GM19397 (cell line): ENCODE results near the gene IL18.
"Not testable (repeated sequence)": the region's sequence is repeated elsewhere in the genome, so short reads cannot be mapped to it uniquely, and the experiment has no call there.

Source experiments
- ATAC-seq: cut with Tn5 transposase; IDR thresholded peaks from one replicate; pipeline ENCODE4 v1.9.1; 2021; ENCODE audit warnings: mild to moderate bottlenecking, moderate library complexity; ENCODE audit not compliant: unreplicated experiment

The IL18 gene

DNA sequence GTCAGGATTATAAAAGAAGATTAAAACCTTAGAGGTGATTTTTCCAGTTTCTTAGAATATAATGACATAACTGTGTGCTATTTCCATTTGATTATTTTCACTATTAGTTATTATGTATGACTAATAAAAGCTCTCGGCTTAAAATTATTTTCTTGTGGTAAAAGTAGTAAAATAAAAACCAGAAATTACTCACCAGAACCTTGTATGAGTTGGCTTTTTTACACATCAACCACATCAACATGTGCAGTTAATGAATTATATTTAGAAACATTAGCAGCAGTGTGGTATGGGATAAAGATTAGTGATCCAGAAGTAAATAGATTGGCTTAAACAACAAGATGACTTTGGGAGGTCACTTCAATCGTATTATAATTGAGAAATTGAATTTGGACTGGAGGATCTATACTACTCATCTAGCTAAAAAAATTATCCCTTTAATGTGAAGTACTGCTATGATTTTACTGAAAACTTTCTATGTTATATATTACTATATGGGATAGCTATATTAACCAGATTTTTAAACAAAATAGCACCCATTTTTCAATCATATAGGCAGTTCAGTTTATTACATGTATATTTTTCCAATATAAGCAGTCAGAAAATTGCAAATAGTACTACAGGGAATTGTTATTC is 8.6 kb upstream of the IL18 start:
- no peak for ATAC-seq

DNA sequence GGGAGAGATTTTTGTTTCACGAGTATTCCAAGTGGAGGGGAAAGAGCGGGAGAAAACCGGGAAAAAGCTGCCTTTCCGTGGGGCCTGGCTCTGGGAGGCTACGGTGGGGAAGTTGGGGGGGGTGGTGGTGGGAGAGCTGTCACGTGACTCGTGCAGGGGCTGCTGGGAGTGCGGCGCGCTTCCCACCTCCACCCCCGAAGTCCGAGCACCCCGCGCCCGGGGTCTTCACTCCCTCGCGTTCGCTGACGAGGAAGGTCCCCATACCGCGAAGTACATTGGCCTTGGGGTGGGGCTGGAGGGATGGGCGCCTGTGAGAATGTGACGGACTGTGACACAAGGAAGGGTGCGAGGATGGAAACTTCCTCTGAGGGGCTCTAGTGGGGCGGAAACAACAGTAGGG is 3.3 kb upstream of the IL18 start, which contains the start of gene TEX12:
Gene TEX12, plus strand, starts transcription at position 228 of the 400 bp plus-strand sequence. CDS start 1,897 bp downstream, outside the sequence.
- ATAC-seq = no peak

DNA sequence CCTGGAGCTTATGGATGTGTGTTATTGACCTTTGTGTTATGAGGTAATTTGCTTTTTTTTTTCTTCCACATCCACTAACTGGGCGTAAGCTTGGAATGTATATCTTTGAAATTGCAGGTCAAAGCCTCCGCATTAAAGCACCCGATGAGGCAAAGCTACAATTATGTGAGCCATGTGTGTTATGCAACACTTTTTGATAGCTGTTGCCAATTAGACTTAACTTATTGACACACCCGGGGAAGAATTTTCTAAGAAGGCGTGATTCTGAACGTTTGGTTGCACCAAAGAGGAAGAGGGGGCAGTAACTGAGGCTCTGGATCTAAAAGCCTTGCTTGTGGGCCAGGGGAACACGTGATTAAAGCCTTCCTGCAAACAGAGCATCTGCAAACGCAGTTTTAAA is 2.7 kb upstream of the IL18 start:
- ATAC-seq = no peak

DNA sequence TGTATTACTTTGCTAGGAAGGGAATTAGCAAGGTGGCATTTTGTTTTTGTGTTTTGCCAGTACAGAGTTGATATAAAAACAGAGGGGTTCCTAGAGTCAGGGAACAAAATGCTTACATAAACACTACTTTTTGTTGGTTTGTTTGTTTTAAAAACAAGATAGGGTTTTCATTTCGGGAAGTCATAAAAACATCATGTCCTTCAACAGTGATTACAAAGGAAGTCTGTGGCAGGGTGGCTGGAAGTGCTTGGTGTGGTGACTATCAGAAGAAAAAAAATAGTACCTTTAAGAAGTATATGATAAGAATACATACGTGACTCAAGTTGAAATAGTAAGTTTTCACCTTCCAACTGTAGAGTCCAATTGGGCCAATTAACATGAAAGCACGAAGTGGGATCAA is 1.2 kb upstream of the IL18 start:
- ATAC-seq = no peak

DNA sequence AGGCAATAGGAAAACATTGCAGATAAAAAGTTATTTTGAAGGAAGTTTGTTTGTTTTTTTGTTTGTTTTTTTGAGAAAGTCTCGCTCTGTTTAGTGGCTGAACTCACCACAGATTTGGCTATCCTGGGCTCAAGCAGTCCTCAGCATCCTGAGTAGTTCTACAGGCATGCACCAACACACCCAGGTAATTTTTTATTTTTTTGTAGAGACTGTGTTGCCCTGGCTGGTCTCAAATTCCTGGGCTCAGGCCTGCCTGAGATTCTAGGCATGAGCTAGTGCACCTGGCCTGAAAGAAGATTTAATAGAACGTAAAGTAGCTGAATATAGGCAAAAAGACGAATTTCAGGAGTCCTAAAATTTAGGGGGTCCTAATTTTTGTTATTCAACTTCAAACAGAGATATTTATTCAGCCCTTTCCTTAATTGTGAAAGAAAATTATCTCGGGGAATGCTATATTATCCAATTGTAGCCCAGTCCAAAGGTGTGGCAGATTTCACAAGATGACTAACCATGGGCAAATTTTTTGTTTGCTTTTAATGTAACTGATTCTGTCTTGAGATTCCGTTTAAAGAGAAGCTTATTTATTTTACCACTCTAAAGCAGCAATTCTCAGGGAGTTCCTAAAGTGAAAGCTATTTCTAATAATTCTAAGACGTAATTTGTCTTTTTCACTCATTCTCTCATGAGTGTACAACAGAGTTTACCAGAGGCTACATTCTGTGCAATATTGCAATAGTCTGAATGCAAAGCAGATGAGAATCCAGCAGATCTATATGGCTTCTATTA is 940 bp downstream of the IL18 start:
- no peak for ATAC-seq

DNA sequence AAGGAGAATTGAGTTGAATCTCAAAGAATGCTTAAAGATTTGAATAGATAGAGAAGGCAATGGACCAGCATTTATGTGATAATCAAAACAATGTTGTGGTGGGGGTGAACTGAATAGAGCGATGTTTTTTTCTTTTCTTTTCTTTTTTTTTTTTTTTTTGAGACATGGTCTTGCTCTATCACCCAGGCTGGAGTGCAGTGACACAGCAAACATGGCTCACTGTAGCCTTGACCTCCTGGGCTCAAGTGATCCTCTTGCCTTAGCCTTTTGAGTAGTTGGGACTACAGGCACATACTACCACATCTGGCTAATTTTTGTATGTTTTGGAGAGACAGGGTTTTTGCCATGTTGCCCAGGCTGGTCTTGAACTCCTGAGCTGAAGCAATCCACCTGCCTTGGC is 1.7 kb downstream of the IL18 start:
- not testable (repeated sequence) for ATAC-seq

DNA sequence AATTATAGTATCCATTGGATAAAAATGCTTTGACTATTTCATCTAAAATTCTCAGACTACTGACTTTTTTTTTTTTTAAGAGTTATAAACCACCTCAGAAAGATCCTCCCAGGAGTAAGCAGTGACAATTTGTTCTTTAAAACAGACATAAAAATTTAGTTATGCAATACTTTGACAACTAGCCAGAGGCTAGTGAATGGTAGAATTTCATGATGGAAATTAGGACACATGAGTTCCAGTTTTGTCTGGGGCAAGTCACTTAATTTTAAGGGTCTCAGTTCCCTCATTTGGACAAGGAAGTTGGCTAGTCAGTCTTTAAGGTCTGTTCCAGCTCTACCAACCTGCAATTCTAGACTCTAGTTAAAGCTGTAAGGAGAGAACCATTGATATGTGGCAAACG is 2.9 kb downstream of the IL18 start:
- ATAC-seq = no peak

DNA sequence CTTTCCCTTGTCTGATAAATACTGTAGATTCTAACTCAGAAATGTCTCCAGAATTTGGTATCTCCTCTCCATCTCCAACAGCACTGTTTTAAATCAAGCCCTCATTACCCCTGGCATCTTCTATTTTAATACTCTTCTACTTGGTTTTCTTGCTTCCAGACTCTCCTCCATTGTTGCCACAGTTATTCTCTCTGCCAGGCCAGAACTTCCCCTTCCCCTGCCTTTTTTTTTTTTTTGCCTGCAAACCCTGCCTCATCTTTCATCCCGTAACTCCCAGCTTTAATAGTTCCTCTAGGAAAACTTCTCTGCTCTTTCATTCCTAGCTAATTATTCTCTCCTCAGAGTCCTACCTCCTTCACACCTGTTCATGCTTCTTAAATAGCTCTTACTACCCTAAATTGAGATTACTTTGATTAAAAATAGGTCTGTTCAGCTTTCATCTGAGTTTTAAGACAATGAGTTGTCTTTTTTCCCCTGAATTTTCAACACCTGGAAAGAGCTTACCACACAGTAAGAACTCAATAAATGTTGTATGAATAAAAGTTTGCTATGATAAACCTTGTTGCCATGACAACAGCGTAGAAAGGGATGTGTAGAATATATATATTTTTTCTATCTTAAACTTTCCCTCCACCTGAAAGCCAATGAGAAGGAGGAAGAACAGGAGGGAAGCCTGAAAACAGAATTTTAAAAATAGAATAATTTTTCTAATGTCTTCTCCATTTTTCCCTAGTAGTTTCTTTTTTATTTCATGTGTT is 3.6 kb downstream of the IL18 start:
- ATAC-seq = no peak

DNA sequence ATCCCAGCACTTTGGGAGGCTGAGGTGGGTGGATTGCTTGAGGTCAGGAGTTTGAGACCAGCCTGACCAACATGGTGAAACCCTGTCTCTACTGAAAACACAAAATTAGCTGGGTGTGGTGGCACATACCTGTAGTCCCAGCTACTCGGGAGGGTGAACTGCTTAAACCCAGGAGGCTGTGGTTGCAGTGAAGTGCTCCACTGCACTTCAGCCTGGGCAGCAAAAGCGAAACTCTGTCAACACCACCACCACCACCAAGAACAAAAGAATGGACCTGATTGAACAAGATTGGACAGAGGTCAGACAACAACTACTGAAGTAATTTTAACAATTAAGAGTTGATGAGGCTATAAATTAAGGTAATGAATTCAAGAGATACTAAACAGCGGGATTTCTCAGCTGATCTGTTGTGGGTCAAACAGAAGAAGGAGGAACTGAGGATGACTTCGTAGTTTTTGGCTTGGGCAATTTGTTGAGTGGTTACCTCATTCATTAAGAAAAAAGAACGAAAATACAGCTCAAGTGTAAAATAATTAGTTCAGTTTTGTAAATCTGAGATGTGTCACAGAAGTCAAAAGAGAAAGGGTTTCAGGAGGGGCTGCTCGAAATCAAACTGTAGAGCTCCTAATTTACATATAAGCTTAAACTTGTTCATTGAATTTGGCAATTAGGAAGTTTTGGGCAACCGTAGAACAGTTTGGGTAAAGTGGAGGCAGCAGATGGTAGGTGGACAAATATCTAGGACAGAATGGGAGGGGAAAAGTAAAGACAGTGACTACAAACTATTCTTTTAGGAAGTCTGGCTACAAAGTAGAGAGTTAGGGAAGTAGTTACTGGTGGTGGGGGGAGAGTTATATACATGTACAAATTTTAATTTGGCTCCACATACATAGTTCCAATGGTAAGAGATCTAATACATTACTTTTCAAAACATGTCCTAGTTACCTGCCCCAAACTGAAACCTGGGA is 4.5 kb downstream of the IL18 start:
- ATAC-seq = no peak

DNA sequence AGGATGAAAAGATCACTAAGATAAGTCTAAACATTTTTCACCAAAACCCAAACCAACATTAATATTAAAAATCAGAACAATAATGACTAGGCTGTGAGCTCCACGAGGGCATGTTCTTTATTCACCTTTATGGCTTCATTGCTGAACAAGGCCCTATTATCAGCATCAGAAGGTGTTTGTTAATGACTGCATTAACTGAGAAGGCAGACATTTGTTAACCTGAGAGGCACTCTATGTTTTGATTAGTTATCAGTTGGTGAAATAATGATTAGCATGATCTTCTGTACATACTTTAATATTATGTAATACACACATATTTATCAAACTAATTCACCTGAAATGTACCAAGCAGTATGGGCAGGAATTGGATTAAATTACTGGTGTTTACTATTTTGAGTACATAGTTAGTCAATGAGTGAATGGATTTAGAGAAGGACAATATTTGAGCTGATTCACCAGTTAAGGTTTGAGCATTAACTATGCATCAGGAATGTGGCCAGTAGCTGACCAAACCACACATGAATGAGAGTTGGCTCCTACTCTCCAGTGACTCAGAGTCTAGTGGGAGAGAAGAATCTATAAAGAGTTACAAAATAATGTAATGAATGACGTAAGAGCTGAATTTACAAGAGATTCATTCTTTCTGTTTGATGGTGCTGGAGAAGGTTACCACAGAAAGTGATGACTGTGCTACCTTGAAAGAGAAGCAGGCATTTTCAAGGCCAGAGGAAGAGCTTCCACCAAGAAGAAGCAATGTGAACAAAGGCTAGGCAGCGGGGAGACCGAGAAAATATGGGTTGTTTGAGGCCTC is 6.7 kb downstream of the IL18 start:
- no peak for ATAC-seq

DNA sequence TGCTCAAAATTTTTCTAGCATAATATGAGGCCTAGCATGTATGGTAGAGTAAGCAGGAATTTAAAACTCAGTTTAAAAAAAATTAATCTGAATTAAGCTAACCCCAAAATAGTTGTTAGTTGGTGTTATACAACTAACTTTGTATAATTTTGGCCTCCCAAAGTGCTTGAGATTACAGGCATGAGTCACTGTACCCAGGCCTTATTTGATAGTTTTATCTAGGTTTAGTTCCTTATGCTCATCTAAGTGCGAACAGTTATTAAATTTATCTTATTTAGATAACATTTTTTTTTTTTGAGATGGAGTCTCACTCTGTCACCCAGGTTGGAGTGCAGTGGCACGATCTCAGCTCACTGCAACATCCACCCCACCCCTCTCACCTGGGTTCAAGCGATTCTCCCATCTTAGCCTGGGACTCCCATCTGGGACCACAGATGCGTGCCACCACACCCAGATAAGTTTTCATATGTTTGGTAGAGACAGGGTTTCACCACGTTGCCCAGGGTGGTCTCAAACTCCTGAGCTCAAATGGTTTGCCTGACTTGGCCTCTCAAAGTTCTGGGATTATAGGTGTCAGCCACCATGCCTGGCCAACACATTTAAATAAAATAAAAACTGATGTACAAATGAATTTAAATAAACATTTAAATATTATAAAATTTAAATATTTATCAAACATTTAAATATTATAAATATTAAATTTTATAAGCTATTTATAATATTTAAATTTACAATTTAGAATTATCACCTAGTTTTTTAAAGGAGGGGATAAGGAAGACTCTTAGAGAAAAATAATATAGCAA is 7.5 kb downstream of the IL18 start:
- ATAC-seq = no peak

DNA sequence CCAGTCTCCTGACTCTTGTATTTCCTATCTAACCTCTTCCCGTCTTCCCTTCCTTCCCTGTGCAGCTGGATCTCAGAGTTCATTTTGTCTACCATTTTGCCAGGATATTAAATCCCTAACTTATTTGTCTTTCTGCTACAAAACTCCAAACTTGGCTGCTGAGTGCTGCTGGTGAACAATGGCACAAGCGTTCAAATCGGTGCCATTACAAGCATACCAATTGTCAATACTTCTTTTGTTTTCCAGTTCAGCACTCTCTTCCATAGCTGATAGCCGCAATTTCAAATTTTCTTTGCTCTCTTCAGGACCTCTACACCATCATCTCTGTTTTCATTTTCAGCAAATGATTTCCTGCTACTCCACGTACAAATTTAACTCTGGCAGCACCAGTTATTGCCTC is 13.4 kb downstream of the IL18 start:
- no peak for ATAC-seq

DNA sequence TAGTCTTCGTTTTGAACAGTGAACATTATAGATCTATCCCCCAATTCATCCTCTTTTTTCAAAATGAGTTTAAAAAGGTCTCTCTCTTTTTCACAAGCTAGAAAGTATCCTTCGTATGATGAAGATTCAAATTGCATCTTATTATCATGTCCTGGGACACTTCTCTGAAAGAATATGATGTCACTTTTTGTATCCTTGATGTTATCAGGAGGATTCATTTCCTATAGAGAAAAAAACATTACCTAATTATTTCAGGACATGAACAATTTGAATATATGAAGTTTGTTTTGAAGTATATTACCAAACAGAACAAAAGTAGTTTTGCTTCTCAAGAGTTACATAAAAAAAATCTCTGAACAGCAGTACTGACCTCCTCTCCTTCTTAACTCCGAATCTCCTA is 20.3 kb downstream of the IL18 start:
- no peak for ATAC-seq

DNA sequence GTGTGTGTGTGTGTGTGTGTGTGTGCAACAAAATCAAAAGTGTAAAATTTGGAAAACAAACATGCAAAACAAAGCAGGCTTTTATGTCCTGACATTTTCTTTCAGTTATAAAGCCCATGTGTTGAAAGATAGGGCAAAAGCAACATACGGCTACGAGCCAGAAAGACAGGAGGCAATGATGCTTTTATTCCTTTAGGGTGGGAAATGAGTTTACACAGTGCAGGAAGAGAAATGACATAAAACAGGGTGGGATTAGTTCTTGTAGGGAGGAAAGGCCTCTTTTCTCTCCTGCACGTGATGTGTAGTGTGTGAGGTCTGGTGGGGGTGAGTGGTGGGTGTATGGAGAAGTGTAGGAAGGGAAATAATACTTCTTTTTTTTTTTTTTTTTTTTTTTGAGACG is 29.4 kb downstream of the IL18 start:
- no peak for ATAC-seq

DNA sequence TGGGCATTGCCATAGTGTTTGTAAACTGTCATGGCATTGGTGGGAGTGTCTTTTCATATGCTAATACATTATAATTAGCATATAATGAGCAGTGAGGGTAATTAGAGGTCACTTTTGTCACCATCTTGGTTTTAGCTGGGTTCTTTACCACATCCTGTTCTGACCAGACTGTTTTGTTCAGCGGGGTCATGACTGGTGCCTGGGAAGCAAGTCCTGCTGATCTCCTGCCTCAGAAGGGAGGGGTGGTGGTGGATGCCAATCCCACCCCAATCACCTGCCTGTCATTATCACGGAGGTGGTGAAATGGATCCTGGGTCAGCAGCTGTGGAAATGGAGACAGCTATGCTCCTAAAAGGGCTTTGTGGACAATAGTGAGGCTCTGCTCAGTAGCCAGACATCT is 31.2 kb downstream of the IL18 start:
- ATAC-seq = no peak

DNA sequence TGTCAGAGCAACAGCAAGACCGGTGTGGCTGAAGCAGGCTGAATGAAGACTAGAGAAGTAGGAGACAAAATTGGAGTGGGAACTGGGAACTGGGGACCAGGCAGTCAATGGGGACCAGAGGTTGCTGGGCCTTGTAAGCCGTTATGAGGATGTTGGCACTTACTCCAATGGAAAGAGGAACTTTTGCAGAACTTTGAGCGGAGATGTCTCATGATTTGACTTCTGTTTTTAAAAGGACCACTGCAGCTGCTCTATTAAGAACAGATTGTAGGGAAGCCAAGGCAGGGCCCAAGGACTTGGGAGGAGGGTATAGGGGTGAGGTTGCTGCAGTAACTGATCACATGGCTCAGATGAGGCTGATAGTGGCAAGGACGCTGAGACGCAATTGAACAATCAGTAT is 34.2 kb downstream of the IL18 start:
- ATAC-seq = no peak

DNA sequence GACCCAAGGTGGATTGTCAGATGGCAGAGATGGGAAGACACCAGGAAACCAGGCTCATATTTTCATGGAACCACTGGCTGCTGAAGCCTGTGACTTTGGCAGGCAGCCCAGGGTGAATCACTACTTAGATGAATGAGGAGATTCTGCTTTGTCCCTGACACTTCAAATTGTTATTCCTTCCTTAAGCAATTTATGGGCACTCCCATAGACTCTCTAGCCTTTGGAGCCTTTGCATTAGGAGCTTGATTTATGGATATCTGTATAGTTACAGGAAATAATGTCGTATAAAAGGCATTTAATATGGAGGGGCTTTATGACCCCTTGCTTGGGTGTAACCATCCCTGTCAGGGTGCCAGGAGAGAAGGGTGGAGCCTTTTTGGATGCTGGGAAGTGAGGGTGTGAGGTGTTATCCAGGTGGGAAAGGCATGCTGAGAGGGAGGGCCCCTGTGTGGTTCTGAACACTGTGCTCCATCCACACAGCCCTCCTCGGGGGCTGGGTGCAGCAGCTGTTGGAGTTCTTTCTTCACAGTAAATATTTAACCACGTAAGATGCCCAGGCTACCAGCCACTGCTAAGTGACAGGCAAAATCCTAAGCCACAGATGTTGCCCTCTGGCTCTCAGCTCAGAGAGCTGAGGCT is 35.3 kb downstream of the IL18 start:
- ATAC-seq = no peak

DNA sequence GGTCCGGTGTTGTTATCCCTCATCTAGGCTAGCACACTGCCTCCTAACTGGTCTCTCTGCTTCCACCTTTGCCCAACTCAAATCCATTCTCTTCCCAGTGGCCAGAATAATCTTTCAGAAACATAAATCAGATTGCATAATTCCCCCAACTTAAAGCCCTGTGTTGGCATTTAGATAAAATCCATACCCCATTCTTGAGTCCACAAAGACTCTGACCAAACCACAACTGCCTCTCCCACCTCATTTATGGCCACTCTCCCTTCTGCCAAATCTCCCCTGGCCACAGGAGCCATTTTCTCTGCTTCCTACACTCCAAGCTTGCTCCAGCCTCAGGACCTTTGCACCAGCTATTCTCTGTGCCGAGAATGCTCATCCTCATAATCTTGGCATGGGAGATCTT is 36.8 kb downstream of the IL18 start:
- ATAC-seq = no peak

DNA sequence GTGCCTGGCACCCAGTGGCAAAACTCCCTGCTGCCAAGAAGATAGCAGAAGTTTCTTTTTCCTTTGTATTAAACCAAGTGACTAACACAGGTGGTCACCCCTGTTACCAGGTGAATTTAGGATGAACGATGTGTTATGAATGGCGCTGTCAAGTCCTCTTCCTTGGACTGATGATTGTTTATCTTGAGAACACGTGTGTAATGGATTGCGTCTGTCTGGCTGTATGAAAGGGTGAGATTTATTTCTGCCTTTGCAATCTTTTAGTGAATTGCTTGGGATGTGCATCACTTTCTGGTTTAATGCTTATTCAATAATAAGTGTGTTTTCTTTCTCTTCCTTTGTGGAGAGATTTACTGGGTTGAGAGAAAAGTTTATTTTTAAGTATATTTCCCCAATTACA is 40.8 kb downstream of the IL18 start:
- no peak for ATAC-seq
